NCI-H524 (cell line): ENCODE results near the gene PCSK5.

Experiments used
- DNase-seq, 2 experiments: peaks; one replicate each; lab custom pipeline; 2025; lab: John Stamatoyannopoulos, UW

The PCSK5 gene

GRCh38 chr9:75921391-75922127 is 31.1 kb downstream of the PCSK5 start:
- DNase-seq, result no peak

- no peak for DNase-seq
These were observed 35.9 kb downstream of the PCSK5 start for GRCh38 chr9:75926385-75926784.

DNA sequence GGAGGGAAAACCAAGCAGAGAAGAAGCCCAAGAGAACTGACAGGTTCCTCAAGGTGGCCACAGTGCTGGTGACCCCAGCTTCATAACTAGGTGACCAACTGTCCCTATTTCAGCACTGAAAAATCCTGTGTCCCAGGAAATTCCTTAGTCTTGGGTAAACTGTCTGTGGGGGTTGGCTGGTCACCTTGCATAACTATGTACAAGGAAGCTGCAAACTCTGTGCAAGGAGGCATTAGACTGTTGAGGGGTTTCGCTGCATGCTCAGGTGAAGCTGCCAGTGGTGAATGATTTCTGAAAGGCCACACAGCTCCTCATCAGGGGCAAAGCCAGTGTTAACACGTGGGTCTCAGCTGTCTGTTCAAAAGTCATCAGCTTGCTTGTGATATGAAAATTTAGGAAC is 36.9 kb downstream of the PCSK5 start:
- DNase-seq, result no peak

DNA sequence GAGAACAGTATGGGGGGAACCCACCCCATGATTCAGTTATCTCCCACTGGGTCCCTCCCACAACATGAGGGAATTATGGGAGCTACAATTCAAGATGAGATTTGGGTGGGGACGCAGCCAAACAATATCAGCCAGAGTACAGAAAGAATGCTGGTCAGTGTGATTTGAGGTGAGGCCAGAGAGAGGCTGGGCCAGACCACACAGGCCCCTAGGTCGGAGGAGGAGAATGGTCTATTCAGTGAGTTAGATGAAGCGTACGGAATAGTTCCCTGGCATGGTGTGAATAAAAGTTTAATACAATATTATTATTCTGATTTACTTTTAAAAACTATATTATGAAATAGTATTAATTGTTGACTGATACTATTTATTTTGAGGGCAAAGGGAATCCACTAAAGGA is 39.7 kb downstream of the PCSK5 start:
- DNase-seq, result no peak

GRCh38 chr9:75930730-75931321 is 40.4 kb downstream of the PCSK5 start:
- peak in 1 of 2 experiments; percentile 2 for DNase-seq

DNA sequence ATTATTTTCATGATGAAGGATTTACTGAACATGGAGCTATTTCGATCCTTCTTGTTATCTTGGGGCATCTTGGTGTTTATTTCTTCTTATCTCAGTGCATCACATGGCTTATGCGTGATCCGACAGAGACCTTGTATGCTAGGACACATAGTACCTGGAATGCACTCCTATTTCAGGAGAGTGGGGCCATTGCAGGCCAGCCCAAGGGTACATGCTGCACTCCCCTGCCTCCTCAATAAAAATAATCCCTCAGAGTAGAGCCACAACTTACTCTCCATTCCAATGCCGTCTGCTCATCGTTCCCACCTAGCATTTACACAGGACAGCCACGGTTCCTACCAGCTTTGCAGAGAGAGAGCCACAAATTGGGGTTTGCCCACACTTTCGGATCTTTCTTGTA is 43.5 kb downstream of the PCSK5 start:
- DNase-seq, result no peak

GRCh38 chr9:75935591-75935990 is 45.1 kb downstream of the PCSK5 start:
- DNase-seq, result no peak

DNA sequence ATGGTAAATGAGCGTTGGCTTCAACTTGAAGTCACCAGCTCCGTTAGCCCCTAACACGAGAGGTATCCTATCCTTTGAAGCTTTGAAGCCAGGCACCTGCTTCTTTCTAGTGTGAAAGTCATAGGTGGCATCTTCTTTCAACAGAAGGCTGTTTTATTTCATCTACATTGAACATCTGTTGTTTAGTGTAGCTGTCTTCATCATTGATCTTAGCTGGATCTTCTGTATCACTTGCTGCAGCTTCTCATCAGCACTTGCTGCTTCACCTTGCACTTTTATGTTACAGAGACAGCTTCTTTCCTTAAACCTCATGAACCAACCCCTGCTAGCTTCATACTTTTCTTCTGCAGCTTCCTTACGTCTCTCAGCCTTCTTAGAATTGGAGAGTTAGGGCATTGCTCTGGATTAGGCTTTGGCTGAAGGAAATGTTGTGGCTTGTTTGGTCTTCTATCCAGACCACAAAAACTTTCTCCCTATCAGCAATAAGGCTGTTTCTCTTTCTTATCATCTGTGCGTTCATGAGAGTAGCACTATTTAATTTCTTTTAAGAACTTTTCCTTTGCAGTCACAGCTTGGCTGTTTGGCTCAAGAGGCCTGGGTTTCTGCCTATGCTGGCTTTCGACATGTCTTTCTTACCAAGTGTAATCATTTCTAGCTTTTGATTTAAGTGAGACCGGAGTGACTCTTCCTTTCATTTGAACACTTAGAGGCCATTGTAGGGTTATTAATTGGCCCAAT is 47.2 kb downstream of the PCSK5 start:
- no peak for DNase-seq

GRCh38 chr9:75938946-75939345 is 48.5 kb downstream of the PCSK5 start:
- no peak for DNase-seq

DNA sequence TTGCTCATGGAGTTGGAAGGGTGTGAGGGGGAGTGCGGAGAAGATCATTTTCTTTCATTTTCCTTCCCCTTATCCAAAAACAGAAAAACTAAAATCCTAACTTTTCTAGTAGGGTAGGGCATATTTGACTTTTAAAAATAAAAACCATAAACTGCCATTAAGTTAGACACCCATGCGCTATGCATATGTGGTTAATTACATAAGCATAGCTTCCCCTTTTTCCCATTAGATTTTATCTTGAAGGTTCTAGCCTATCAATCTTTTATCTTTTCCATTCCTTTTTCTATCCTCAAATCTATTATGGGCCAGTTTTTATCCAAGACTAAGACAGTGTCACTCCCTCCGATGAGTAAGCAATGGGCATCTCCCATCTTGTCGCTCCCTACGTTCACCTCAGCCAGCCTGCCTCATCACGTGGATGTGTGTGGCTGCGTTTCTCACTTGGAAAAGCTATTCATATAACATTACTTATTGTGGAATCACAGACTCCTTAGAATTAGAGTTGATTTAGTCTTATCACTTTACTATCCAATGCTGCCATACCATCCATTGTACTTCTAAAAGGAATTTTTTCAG is 49.2 kb downstream of the PCSK5 start:
- no peak for DNase-seq

- no peak for DNase-seq
These were observed 50.6 kb downstream of the PCSK5 start for GRCh38 chr9:75941066-75941465.

- DNase-seq, result no peak
These were observed 51.3 kb downstream of the PCSK5 start for GRCh38 chr9:75941577-75942311.

DNA sequence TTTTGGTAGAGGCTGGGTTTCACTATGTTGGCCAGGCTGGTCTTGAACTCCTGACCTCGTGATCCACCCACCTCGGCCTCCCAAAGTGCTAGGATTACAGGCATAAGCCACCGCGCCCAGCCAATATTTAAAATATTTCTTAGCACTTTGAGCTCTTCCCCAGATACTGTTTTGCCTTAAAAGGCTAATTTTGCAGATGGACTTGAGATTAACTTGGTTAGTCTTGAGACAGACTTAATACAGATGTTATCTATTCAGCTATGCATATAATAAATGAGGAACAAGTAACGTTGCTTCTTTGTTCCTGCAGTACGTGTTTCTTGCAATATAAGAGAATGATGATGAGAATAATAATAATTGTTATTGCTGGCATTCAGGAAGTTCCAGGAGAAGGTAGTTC is 56.3 kb downstream of the PCSK5 start:
- no peak for DNase-seq

GRCh38 chr9:75947233-75947632 is 56.8 kb downstream of the PCSK5 start:
- DNase-seq, result no peak

GRCh38 chr9:75950998-75951397 is 60.5 kb downstream of the PCSK5 start:
- no peak for DNase-seq

GRCh38 chr9:75953218-75953617 is 62.7 kb downstream of the PCSK5 start:
- no peak for DNase-seq

GRCh38 chr9:75956161-75956560 is 65.7 kb downstream of the PCSK5 start:
- no peak for DNase-seq

- DNase-seq, result no peak
These were observed 66.6 kb downstream of the PCSK5 start for GRCh38 chr9:75957116-75957515.

DNA sequence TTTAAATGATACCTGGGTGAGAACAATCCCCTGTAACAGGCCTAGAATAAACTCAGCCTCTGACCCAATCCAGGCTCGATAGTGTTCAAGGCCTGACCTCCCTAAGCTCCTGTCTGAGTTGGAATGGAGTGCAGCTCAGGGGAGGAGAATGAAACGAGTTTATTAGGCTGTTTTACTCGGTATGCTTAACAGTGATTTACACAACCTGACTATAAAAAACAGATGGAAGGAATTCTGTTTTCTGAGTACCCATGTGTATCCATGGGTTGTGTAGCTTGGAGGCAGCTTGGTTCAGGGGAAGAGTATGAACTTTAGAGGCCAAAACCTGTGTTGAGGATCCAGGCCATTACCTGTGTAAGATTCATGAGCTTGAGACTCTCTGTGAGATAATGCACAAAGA is 67.8 kb downstream of the PCSK5 start:
- DNase-seq, result no peak

- peak in 1 of 2 experiments; percentile 25 for DNase-seq
These were observed 70.1 kb downstream of the PCSK5 start for GRCh38 chr9:75960551-75960950.

- DNase-seq, result no peak
These were observed 71.7 kb downstream of the PCSK5 start for GRCh38 chr9:75962013-75962661.

DNA sequence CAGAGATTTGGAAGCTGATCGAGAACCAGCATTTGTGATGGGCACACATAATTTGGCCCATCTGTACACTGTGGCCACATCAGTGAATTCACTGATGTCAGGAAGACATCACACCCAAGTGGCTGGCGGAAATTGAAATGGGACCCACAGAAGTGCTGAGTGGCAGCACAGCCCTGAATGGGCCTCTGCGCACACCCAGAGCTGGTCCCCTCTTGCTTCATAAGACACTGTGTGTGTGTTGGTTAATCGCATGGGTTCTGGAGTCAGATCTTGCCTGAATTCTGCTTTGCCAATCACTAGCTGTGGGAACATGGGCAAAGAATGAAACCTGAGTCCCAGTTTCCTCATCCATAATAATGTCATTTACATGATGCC is 72.2 kb downstream of the PCSK5 start:
- no peak for DNase-seq
